Activated CD8-positive, alpha-beta memory T cell treated with anti-CD3 and anti-CD28 coated beads, Interleukin-2, amount 50 U/mL, for 48 hours (primary cell): ENCODE results near the gene GPBAR1.
A peak's percentile ranks its signal among the peaks of the same experiment; 100 is the strongest.
"Not testable (repeated sequence)": the region's sequence is repeated elsewhere in the genome, so short reads cannot be mapped to it uniquely, and the experiment has no call there.

Experiments used
- DNase-seq: peaks from one replicate; pipeline ENCODE4 v3.0.0-alpha.2; 2020

GPBAR1 gene

GRCh38 chr2:218269900-218270720 lies 9.3 kb downstream of the GPBAR1 start, which contains the start of the genes AAMP and PNKD:
Gene AAMP, minus strand, starts transcription at chr2:218270137. Its CDS starts 51 bp downstream, at chr2:218270086.
Gene PNKD, plus strand, starts transcription at chr2:218270519. Its CDS starts 17 bp downstream, at chr2:218270536.
- DNase-seq, result peak; percentile 100

GRCh38 chr2:218270721-218271486 lies 10.1 kb downstream of the GPBAR1 start:
- no peak for DNase-seq

GRCh38 chr2:218271487-218271797 lies 10.6 kb downstream of the GPBAR1 start:
- no peak for DNase-seq

GRCh38 chr2:218271865-218272530 lies 11.2 kb downstream of the GPBAR1 start:
- DNase-seq, result no peak

GRCh38 chr2:218272531-218273212 lies 11.9 kb downstream of the GPBAR1 start:
- DNase-seq, result peak; percentile 85

GRCh38 chr2:218273214-218273907 lies 12.5 kb downstream of the GPBAR1 start:
- not testable (repeated sequence) for DNase-seq

GRCh38 chr2:218273908-218274249 lies 13.1 kb downstream of the GPBAR1 start:
- no peak for DNase-seq

GRCh38 chr2:218274586-218274985 lies 13.8 kb downstream of the GPBAR1 start:
- no peak for DNase-seq

- no peak for DNase-seq
Measured at GRCh38 chr2:218275371-218276072, 14.7 kb downstream of the GPBAR1 start.

- DNase-seq, result no peak
Measured at GRCh38 chr2:218276986-218277755, 16.4 kb downstream of the GPBAR1 start.

GRCh38 chr2:218277921-218278320 lies 17.1 kb downstream of the GPBAR1 start:
- DNase-seq, result no peak

- no peak for DNase-seq
Measured at GRCh38 chr2:218278531-218279360, 17.9 kb downstream of the GPBAR1 start.

- no peak for DNase-seq
Measured at GRCh38 chr2:218280260-218280870, 19.6 kb downstream of the GPBAR1 start.

- no peak for DNase-seq
Measured at GRCh38 chr2:218281449-218281848, 20.6 kb downstream of the GPBAR1 start.

- no peak for DNase-seq
Measured at GRCh38 chr2:218282173-218282991, 21.6 kb downstream of the GPBAR1 start.

- peak; percentile 76 for DNase-seq
Measured at GRCh38 chr2:218284106-218284811, 23.4 kb downstream of the GPBAR1 start.

- no peak for DNase-seq
Measured at GRCh38 chr2:218285604-218286003, 24.8 kb downstream of the GPBAR1 start.
